ENCODE results near the gene CHST5.
"Not testable (repeated sequence)": the region's sequence is repeated elsewhere in the genome, so short reads cannot be mapped to it uniquely, and the experiment has no call there.

CHST5 gene

GRCh38 chr16:75514296-75514695 lies 21.6 kb downstream of the CHST5 start:
- no peak for DNase-seq (ENCODE audit: low read depth in 2 of 3, low spot score in 1 of 3)

DNA sequence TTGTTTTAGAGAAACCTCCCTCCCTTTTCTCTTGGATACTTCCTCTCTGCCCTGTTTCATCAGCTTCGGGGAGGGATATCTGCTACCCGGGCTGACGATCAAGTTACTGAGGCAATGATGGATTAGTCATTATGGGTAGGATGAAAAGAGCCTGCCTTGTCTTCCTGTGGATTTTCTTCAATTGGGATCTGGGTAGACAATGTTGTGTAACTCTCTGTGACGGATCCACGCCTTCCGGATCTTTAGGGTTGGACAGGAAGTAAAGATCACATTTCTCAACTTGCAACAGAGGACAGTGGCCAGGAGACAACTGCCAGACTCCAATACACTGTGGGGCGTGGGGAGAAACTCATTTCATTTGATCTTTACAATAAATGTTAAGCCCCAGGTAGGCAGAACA lies 29.3 kb downstream of the CHST5 start:
- DNase-seq (ENCODE audit: low read depth in 2 of 3, low spot score in 1 of 3), result no peak

DNA sequence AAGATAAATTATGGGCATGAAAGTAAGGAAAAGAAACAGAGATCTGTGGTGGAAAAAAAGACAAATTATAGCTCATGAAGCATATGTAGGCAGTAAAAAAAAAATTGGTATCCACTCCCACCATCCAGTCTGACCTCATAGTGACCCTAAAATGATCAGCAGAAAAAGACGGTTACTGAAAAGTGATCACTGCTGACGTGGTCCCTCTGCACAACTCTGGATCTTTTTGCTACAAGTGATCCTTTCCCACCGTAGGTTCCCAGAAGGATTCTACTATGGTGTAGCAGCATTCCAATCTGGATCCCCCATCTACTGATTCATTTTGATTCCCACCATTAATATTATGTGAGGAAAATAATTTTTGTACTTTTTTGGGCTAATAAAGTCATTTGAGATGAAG lies 29.8 kb downstream of the CHST5 start:
- DNase-seq (ENCODE audit: low read depth in 2 of 3, low spot score in 1 of 3), result no peak

DNA sequence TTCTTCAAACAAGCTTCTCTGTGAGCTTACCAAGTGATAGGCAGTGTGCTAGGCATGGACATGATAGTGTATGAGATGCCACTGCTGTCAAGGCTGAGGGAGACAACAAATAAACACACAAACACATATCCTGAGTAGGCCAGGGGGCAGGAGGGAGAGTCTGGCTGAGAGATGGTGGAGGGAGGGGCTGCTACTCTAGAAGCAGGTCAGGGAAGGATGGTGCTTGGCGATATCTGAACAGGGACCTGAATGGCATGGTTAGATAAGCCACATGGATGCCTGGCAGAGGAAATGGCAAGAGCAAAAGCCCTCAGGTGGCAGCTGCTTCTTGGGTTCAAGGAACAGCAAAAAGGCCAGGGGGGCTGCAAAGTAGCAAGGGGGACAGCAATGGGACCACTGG lies 32.1 kb downstream of the CHST5 start:
- DNase-seq (ENCODE audit: low read depth in 2 of 3, low spot score in 1 of 3), result no peak

DNA sequence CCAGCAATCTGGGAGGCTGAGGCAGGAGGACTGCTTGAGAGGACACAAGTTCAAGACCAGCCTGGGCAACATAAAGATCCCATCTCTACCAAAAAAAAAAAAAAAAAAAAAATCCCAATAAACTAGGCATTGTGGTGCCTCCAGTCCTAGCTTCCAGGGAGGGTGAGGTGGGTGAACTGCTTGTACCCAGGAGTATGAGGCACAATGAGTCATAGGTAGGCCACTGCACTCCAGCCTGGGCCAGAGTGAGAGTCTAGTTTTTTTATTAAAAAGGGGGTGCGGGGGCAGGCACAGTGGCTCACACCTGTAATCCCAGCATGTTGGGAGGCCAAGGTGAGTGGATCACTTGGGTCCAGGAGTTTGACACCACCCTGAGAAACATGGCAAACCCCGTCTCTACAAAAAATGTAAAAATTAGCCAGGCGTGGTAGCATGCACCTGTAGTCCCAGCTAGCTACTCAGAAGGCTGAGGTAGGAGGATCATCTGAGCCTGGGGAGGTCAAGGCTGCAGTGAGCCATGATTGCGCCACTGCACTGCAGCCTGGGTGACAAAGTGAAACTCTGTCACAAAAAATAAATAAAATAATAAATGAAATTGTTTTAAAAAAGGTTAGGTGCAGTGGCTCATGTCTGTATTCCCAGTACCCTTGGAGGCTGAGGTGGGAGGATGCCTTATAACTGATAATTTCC lies 32.8 kb downstream of the CHST5 start:
- DNase-seq (ENCODE audit: low read depth in 2 of 3, low spot score in 1 of 3), result no peak

DNA sequence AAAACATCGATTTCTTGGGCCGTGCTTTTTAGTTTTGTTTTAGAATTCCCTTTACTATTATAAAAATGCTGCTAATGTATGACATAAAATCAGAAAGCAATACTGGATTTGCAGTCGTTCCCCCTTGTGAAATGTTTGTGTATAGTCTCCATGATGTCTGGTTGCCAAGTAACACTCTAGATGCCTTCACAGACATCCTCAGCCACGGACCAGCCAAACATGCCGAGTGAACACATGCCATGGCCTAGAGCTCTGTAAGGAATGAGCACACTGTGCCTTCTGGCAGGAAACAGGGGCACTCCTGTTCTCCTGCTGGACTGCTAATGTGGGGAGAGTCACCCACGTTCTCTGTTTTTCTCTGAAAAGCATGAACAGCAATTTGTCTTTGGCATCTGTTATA lies 34.1 kb downstream of the CHST5 start:
- DNase-seq (ENCODE audit: low read depth in 2 of 3, low spot score in 1 of 3), result not testable (repeated sequence)

- DNase-seq (ENCODE audit: low read depth in 2 of 3, low spot score in 1 of 3), result no peak
These were observed 34.5 kb downstream of the CHST5 start for GRCh38 chr16:75501359-75501758.

GRCh38 chr16:75498605-75499322 lies 37.1 kb downstream of the CHST5 start:
- DNase-seq (ENCODE audit: low read depth in 2 of 3, low spot score in 1 of 3), result not testable (repeated sequence)

DNA sequence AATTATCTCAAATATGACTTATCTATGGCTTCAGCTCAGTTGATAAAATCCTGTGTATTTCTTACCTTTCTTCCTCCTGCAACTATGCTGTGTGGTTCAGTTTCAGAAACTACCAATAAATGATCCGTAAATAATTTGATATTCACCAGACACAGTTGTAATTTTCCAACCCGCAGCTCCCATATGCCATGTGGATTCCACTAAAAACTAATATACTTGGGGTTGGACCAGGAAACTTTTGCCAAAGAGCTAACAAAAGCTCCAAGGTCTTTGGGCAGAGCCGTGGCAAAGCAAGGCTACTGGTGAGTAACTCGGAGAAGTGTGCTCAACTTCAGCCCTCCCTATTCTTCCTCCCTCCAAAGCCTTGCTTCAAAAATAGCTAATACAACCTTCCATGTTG lies 38.4 kb downstream of the CHST5 start:
- DNase-seq (ENCODE audit: low read depth in 2 of 3, low spot score in 1 of 3), result no peak

DNA sequence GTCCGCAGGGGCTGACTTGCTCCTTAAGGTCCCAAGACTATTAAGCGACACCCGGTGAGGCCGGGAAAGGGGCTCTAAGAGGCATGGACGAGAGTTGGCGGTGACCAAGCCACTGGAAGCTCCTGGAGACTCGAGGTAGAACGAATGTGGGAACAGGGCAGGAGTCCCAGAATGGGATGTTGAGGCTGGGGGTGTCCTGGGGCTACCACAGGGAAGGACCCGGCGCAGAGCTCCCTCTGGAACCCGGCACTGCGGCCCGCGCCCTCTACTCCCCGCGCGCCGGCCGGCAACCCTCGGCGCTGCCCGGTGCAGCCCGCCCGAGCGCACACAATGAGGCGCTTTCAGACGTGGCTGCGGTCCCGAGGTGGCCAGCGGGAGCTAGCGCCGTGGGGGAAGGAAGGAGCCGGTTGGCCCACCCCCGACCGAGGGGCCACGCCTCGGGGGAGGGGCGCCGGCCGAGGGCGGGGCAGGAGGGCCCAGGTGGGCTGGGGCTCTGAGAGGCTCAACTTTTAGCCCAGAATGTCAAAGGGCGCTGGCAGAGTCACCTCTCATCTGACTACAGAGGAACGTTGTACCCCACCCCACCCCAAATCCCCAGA lies 40.7 kb downstream of the CHST5 start, which contains the start of gene CHST6:
CHST6 (minus strand) TSS at position 366 of the 599 bp plus-strand sequence. CDS start 15,613 bp downstream, outside the sequence.
- DNase-seq (ENCODE audit: low read depth in 2 of 3, low spot score in 1 of 3), result no peak

GRCh38 chr16:75494661-75495075 lies 41.2 kb downstream of the CHST5 start:
- no peak for DNase-seq (ENCODE audit: low read depth in 2 of 3, low spot score in 1 of 3)

DNA sequence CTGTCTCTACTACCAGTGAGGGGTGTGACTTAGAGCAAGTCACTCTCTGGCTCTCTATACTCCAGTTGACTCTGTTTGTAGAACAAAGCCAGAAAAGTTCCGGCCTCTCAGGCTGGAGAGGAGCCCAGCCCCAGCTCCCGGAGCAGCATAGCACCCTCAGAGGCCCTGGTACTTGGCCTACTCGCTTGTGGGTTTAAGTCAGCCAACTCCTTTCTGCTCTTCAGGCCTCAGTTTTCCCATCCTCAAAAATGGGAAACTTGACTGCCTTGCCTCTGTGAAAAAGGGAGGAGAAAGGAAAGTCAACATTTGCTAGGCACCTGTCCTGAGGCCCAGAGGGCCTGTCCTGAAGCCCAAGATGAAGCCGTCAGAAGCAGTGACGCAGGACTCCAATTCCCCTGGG lies 41.7 kb downstream of the CHST5 start:
- DNase-seq (ENCODE audit: low read depth in 2 of 3, low spot score in 1 of 3), result no peak

GRCh38 chr16:75491876-75492275 lies 44.0 kb downstream of the CHST5 start:
- DNase-seq (ENCODE audit: low read depth in 2 of 3, low spot score in 1 of 3), result no peak

GRCh38 chr16:75488322-75488721 lies 47.6 kb downstream of the CHST5 start:
- DNase-seq (ENCODE audit: low read depth in 2 of 3, low spot score in 1 of 3), result no peak

GRCh38 chr16:75486676-75487313 lies 49.1 kb downstream of the CHST5 start:
- no peak for DNase-seq (ENCODE audit: low read depth in 2 of 3, low spot score in 1 of 3)

GRCh38 chr16:75486014-75486675 lies 49.8 kb downstream of the CHST5 start:
- DNase-seq (ENCODE audit: low read depth in 2 of 3, low spot score in 1 of 3), result no peak

DNA sequence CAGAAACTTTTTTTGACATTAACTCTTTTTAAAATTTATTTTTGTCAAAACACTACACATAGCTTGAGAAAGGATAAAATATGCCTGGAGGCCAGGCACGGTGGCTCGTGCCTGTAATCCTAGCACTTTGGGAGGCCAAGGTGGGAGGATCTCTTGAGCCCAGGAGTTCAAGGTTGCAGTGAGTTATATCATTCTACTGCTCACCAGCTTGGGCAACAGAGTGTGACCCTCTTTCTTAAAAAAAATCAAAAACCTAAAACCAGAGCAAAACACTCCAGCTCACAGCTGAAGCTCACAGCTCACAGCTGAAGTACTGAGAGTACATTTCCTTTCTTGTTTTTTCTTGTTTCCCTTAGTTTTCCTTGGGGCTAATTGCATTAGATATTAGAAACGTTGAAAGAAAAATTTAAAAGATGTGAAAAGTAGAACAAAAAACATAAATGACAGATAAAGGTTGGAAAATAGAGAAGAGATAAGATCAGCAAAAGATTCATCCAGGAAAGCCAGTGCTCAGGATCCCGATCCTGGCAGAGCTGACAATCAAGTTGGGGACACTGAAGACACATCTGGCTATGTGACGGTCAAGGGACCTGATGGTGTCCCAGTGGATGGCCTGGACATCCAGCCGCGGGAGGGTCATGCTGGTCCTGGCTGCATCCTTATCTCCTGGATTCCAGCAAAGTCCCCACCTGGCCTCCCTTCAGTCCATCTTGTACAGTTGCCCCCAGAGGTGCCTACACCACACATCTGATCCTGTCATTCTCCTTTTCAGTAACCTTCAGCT lies 50.5 kb downstream of the CHST5 start:
- no peak for DNase-seq (ENCODE audit: low read depth in 2 of 3, low spot score in 1 of 3)

DNA sequence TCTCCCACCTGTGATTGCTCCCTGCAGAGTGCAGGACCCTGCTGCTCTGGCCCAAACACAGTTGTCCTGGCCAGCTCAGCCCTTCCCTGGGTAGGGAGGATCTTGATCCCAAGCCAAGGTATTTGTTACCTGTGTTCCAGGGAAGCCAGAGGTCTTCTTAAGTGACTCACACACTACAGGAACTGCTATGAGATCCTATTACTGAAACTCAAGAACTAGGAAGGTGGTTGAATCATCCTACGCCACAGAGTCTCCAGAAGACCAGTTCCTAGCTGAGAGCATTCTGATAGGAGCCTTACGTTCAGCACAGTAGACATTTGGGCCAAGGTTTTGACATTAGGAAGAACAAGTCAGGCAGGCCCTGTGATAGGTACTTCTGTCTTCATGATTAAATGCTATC lies 52.7 kb downstream of the CHST5 start:
- no peak for DNase-seq (ENCODE audit: low read depth in 2 of 3, low spot score in 1 of 3)

- no peak for DNase-seq (ENCODE audit: low read depth in 2 of 3, low spot score in 1 of 3)
These were observed 53.3 kb downstream of the CHST5 start for GRCh38 chr16:75482434-75483205.

- DNase-seq (ENCODE audit: low read depth in 2 of 3, low spot score in 1 of 3), result no peak
These were observed 54.4 kb downstream of the CHST5 start for GRCh38 chr16:75481475-75481874.

Measured in stimulated activated CD4-positive, alpha-beta T cell treated with anti-CD3 and anti-CD28 coated beads, Interleukin-12 subunit alpha, Interleukin-12 subunit beta, amount 100 ng/mL, for 48 hours (primary cell).